Right lobe of liver (tissue), 6 donors: ENCODE data around the gene RORB. TPM values are rescaled to one million over a fixed set of nuclear protein-coding genes. Genes with fewer than 3 reads are reported as not detected.

ENCODE experiments used
- ATAC-seq, 4 donors: fragments of 200-7000 bp; cut with Tn5 transposase; one replicate each; pipeline ENCODE4 v1.9.1; 2020; ENCODE audit warnings: mild to moderate bottlenecking in 4 of 4, moderate library complexity in 4 of 4
- DNase-seq, 3 donors: peaks; one replicate each; pipeline ENCODE4 v3.0.0-alpha.2; 2020
- H3K27ac ChIP-seq, 3 donors: fragments of 200-600 bp; one replicate each; pipeline ENCODE4 v1.8.0; 2022
- H3K27me3 ChIP-seq, 2 donors: fragments of 200-600 bp; one replicate each; pipeline ENCODE4 v1.8.0; 2022
- H3K36me3 ChIP-seq, 4 donors: fragments of 200-600 bp; sonication (generic) in 1 of 4; one replicate each; pipeline versions ENCODE4 v1.5.1 to v1.8.0; 2017 to 2022; ENCODE audit warnings: control low read depth in 1 of 4
- H3K4me1 ChIP-seq, 4 donors: fragments of 200-600 bp; sonication (generic) in 1 of 4; one replicate each; pipeline versions ENCODE4 v1.5.1 to v1.8.0; 2017 to 2022; ENCODE audit warnings: control low read depth in 1 of 4
- H3K4me3 ChIP-seq, 3 donors: fragments of 200-600 bp; one replicate each; pipeline ENCODE4 v1.8.0; 2022
- H3K9me3 ChIP-seq, 4 donors: fragments of 200-600 bp; sonication (generic) in 1 of 4; one replicate each; pipeline versions ENCODE4 v1.5.1 to v1.8.0; 2017 to 2022; ENCODE audit warnings: control low read depth in 1 of 4
- POLR2A ChIP-seq: fragments of 450-650 bp; IDR thresholded peaks from one replicate; pipeline ENCODE4 v1.6.1; 2017; ENCODE audit warnings: antibody characterized with exemption, mild to moderate bottlenecking
- WGBS: methylation state at CpG from one replicate; pipeline ENCODE4 v1.1.6; 2018; ENCODE audit warnings: low coverage, low lambda C conversion rate; ENCODE audit not compliant: insufficient coverage; ENCODE audit errors: missing lambda C conversion rate; 5-methylcytosine and 5-hydroxymethylcytosine counted together
- intact Hi-C, 2 donors: fragments of 100-400 bp; cut with DNase I; formaldehyde crosslinking; loops; one replicate each; pipeline versions ENCODE4 v1.11.2 to v1.14.1; 2022
- total RNA-seq, 6 experiments: library from RNA; depleted of rRNA in 2 of 6; stranded (reverse); fragments of >200 nt in 2 of 6; fragmentation: NEBNext Ultra II Directional in 3 of 6; extraction: Animal tissue kit (Norgen Biotek cat#: 25700) in 3 of 6; gene quantifications; one replicate each; pipeline versions ENCODE4 v1.1.0 to v1.2.4, GENCODE V29; 2016 to 2023
- TF ChIP-seq, protein P1 (sequence below), 4 donors: fragments of 200-600 bp in 3 of 4; fragments of 450-650 bp in 1 of 4; IDR thresholded peaks; one replicate each; pipeline versions ENCODE4 v1.5.1 to v1.8.0; 2016 to 2022; ENCODE audit warnings: antibody characterized with exemption in 4 of 4, mild to moderate bottlenecking in 2 of 4
- donor health status: DM: no; HTN: yes; CAD: no.
- donor health status: DM: no; HTN: no; CAD: no.
- donor health status: DM: no; HTN: no; CAD: no.
- donor health status: DM: no; HTN: yes; CAD: no.
- donor health status: DM: no; HTN: yes; CAD: no.

Gene RORB
- total RNA-seq, 6 experiments from 2014 or later = 0.04 to 0.62 (median 0.61) TPM; not detected in 3

DNA sequence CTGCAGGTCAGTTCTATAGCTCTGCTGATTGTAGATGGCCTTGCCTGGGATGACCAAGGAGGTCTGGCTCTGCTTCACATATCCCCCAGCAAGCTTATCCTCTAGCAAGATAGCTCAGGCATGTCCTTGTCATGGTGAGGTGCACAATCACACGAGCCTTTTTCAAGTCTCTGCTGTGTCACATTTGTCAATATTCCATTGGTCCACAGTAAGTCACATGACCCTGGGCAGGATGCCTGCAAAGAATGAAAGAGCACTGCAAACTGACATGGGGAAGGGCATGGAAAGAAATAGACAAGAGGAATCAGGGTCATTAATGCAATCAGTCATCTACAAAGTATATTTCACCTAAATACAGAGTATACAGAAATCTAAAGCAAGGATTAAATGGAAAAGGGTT, 142.0 kb downstream of the RORB start:
- intact Hi-C loops = no loop called here
- Histone ChIP-seq H3K9me3 (no peaks in the 10 kb centered on the region), H3K4me1 (no peaks in the 10 kb centered on the region), H3K36me3 (no peaks in the 10 kb centered on the region), H3K27ac (no peak overlapping the region), H3K27me3 (no peaks in the 10 kb centered on the region), H3K4me3 (no peak overlapping the region)
- TF ChIP-seq, protein P1, sequence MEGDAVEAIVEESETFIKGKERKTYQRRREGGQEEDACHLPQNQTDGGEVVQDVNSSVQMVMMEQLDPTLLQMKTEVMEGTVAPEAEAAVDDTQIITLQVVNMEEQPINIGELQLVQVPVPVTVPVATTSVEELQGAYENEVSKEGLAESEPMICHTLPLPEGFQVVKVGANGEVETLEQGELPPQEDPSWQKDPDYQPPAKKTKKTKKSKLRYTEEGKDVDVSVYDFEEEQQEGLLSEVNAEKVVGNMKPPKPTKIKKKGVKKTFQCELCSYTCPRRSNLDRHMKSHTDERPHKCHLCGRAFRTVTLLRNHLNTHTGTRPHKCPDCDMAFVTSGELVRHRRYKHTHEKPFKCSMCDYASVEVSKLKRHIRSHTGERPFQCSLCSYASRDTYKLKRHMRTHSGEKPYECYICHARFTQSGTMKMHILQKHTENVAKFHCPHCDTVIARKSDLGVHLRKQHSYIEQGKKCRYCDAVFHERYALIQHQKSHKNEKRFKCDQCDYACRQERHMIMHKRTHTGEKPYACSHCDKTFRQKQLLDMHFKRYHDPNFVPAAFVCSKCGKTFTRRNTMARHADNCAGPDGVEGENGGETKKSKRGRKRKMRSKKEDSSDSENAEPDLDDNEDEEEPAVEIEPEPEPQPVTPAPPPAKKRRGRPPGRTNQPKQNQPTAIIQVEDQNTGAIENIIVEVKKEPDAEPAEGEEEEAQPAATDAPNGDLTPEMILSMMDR (IDR thresholded peaks at IDR 0.05) = no peak
- TF ChIP-seq POLR2A = no peak
- DNase-seq (no peak), ATAC-seq (no peak)
- WGBS = 14% methylated on average over 1 of the region's 1 CpG

DNA sequence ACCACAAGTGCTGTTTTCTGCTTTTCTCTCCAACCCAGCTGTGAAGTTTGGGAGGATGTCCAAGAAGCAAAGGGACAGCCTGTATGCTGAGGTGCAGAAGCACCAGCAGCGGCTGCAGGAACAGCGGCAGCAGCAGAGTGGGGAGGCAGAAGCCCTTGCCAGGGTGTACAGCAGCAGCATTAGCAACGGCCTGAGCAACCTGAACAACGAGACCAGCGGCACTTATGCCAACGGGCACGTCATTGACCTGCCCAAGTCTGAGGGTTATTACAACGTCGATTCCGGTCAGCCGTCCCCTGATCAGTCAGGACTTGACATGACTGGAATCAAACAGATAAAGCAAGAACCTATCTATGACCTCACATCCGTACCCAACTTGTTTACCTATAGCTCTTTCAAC, 145.2 kb downstream of the RORB start:
- no peak for ATAC-seq
- Histone ChIP-seq H3K4me1 (no peaks in the 10 kb centered on the region), H3K36me3 (no peaks in the 10 kb centered on the region), H3K9me3 (no peaks in the 10 kb centered on the region), H3K27me3 (no peaks in the 10 kb centered on the region), H3K4me3 (no peak overlapping the region), H3K27ac (no peak overlapping the region)
- TF ChIP-seq POLR2A = no peak
- TF ChIP-seq, protein P1 (IDR thresholded peaks at IDR 0.05) = no peak
- WGBS = 41% methylated on average over 5 of the region's 12 CpGs
- no peak for DNase-seq
- intact Hi-C loops = no loop called here

DNA sequence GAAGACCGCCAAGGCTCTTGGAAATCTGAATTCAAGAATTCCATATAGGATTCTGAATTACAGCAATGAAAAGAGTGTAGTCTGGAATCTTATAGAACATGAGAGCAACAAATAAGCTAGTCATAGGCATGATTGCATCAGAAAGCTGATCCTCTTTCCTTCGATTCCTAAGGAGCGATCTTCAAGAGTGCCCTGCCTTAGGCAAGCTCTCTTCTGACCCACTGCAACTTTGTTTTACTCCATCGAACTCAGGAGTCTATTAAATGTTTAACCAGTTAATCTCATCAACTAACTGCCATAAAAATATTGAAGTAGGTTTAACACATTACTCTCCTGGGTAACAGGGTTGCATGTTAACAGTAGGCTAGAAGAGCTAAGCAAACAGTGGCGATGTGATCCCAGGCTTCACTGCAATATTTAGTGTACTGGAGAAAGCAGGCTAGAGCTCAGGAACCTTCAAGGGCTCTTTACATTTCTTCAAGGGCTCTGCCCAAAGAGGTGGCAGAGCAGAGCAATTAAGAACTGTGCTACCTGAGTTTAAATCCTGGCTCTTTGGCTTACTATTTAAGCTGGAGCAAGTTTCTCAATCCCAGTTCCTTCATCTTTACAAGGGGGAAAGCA, 146.3 kb downstream of the RORB start:
- no peaks in the 10 kb centered on the region for H3K9me3 ChIP-seq
- H3K4me1 ChIP-seq = no peaks in the 10 kb centered on the region
- no peak for DNase-seq
- no peak for ATAC-seq
- TF ChIP-seq, protein P1 (IDR thresholded peaks at IDR 0.05) = no peak
- no peak for TF ChIP-seq POLR2A
- H3K27ac ChIP-seq = no peak overlapping the region
- no peaks in the 10 kb centered on the region for H3K27me3 ChIP-seq
- intact Hi-C loops = no loop called here
- H3K36me3 ChIP-seq = no peaks in the 10 kb centered on the region
- 63% methylated on average over 5 of the region's 5 CpGs for WGBS
- no peak overlapping the region for H3K4me3 ChIP-seq

DNA sequence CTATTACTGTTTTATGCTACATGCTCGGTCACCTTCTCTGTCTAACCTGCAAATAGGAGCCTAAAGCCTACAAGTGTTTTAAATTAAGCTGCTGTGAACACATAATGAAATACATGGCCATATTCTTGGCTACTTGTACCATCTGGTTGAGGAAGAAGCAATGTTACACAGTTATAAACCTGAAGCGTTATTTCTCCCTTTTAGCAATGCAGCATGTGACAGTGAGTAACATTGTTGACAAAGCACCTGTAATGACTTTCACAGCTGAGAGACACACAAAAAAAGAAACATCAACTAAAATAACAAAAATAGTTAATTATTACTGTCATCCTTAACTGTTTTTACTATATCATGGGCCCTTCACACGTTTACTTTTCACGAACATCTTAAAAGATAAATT, 146.9 kb downstream of the RORB start:
- no peak for ATAC-seq
- H3K36me3 ChIP-seq = no peaks in the 10 kb centered on the region

More for the DNA sequence above, 146.9 kb downstream of the RORB start:
- intact Hi-C loops = no loop called here
- Histone ChIP-seq H3K27ac (no peak overlapping the region), H3K27me3 (no peaks in the 10 kb centered on the region), H3K4me1 (no peaks in the 10 kb centered on the region), H3K4me3 (no peak overlapping the region), H3K9me3 (no peaks in the 10 kb centered on the region)
- WGBS = 60% methylated on average over 4 of the region's 4 CpGs
- no peak for TF ChIP-seq POLR2A
- TF ChIP-seq, protein P1 (IDR thresholded peaks at IDR 0.05) = no peak
- no peak for DNase-seq
